Stimulated activated CD4-positive, alpha-beta T cell treated with anti-CD3 and anti-CD28 coated beads, TNF-alpha, amount 100 ng/mL, for 48 hours (primary cell): Measurements from ENCODE around the gene C3orf62.

Experiments
- DNase-seq, 3 donors: peaks; one replicate each; pipeline ENCODE4 v3.0.0-alpha.2; 2020; ENCODE audit warnings: low read depth in 3 of 3

C3orf62 gene

DNA sequence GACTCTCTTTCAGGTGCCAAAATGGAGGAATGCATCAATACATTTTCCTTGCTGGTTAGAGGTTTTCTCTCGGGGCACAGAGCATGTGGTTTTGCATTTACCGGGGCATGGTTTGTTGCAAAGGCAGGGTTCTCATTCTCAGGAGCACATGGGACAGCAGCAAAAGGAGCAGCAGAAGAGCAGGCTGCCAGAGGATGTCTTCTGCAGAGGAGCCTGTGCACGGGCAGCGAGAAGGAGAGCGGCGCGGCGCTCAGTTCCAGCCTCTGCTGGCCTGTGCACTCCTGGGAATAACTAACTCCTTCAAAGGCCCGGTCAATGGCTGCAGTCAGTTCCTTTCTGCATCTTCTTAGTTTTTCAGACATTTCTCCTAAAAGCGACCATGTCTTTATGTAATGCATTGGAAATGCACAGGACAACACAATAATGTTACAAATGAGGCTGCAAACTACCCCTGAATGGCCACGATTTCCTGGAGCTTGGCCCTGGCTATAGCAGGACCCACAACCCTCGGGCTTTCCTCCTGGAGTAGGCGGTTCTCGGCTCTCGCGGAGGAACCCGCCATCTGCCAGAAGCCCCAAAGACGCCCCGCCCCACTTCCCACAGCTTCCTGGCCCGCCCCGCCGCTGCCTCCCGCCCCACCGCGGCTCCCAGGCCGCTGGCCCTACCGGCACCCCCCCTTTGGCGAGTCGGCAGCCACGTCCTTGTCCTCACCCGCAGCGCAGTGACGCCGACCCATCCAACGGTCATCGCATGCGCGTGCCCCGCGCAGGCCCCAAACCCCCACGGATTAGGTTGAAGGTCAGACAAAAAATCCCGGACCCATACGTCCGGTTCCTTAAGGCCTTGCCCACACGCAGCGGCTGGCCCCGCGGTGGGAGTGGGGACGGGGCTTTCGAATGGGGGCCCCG is at the start of gene C3orf62:
Gene C3orf62 (minus strand): TSS at position 758 of the 908 bp plus-strand sequence. CDS start 360 bp downstream, at position 398.
- peak; percentile 60 to 82 (median 65) for DNase-seq

DNA sequence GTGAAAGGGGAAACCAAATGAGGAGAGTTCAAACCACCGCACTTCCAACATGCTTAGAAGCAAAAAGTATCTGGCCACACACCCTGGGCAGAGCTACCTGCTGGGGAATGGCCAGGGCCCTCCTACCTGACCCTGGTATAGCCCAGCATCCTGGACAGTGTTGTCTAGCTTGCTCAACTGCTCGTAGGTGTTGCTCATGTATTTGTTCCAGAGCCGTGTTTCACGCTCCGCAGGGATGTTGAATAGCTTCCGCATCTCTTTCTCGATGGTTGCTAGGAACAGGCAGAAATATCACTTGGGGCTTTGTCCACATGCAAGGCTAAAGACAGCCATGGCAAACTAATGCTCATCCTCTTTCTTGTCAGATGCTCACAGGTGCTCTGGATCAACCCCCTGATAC is 47.7 kb upstream of the C3orf62 start:
- DNase-seq = no peak

DNA sequence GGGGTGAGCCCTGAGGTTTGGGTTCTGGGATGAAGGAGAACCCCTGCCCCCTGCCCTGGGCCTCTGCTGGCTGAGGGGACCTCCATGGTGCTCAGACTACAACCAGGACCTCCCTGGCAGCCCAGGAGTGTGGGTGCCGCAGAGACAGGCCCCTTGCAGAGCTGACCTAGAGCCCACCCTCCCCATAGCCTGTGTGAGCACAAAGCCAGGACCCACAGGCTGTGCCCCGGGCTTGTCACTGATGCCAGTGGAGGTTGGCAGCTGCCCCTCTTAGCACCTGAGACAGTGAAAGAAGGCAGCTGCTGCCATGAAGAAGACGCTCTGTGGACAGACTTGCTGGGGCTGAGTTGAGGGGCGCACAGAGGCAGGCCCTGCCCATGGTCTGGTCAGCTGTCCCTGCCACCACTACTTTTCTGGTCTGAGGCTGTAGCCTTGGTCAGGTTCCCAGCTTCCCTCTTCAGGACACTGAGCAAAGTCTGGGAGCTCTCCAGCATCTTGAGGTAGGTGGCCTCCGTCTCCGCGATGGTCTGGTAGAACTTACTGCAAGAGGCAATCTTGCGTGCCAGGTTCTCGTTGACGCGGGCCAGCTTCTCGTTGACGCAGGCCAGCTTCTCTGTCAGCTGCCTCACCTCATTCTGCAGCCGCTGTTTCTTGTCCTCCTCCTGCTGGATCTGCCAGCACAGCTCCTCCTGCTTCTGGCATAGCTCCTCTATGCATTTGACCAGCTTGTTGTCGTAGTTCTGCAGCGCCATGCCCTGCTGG is 39.8 kb upstream of the C3orf62 start:
- no peak for DNase-seq

DNA sequence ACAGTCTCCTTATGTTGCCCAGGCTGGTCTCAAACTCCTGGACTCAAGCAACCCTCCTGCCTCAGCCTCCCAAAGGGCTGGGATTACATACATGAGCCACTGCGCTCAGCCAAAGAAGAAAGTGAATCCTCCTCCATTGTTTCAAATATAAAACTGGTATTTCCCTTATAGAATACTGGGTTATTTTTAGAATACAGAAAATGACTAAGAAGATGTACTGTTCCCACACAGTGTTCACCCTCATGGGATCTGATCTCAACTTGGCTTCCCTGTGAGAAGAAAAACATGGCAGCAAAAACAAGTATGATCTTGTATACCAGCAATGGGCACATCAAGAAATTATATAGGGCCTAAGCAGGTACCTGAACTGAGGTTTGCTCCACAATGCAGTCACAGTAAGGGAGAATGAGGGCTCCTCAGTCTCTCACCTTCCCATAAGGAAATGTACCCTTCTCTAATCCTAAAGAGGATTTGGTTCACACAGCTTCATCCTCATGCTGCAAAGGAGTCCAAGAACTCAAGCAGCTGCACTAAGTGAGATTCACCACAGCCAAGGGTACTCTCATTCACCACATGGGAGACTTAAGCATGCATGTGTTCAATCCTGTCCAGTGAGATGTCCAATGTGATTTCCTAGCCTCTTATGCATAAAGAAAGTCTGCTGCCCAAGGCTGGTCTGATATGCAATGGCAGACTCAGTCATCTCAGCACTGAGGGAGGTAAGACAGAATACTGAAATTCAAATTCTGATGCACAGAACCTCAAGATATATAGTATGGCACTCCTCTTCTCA is 37.1 kb upstream of the C3orf62 start:
- no peak for DNase-seq

DNA sequence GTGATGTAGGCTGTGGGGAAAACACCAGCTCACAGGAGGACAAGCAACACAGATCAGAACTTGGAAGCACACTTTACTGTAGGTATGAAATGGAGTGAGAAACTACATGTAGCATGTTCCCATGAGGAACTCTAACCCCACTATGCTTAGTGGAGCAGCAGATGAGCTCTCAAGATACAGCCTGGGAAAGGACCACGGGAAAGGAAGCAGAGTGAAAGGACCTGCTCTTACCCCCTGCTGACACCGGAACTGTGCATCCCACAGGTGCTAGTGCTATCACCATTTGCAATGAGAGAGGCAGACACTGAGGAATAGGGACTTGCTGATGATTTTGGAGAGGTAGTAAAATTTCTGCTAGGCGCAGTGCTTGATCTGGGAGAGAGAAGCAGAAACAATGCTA is 34.3 kb upstream of the C3orf62 start:
- no peak for DNase-seq

DNA sequence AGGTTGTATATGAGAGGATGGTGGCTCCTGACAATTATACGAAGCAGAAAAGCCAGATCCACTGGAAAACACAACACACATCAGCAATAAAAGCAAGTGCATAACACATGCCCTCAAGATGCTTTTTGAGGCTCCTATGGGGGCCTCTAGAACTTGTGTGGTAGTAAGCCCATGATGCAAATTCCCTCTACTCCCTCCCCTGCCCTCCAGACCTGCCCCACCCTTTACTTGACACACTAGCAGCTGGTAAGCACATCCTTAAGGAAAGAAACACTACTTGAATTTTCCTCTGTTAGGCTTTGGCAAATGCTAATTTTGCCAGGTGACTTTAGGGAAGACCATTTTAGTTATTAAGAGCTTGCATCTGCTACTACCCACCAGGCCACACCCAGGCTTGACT is 33.6 kb upstream of the C3orf62 start:
- DNase-seq = no peak

DNA sequence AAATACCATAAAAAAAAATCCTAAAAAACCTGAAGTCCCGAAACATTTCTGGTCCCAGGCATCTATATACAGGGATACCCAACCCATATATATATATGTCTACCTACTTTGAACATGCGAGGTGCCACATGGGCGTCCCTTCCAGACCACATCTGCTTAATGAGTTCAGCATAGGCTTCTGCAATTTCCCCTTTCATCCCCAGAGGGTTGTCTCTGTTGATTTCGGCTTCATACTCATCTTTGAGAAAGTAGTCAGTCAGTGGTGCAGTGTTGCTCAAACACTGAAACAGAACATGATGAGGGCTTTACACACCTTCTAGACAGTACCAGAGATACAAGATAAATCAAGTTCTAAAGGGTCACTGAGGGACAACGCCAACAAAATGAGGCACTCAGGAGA is 28.6 kb upstream of the C3orf62 start:
- no peak for DNase-seq

DNA sequence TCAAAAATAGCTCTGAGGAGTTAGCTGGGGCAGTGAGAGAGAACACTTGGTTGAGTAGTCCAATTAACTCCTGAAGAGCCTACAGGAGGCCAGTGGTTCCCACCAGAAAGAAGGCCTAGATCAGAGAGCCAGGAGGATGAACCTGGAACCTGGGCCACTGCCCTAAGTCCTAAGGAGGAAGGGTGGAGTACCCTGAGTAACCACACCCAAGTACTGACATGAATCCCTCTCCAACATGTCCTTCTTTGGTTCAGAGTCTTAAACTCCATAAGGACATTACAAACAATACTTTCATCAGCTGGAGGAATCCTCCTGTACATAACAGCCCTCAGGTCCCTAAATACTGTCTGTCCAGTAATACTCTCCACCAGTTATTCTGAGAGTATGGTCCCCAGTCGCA is 25.6 kb upstream of the C3orf62 start:
- DNase-seq = no peak

DNA sequence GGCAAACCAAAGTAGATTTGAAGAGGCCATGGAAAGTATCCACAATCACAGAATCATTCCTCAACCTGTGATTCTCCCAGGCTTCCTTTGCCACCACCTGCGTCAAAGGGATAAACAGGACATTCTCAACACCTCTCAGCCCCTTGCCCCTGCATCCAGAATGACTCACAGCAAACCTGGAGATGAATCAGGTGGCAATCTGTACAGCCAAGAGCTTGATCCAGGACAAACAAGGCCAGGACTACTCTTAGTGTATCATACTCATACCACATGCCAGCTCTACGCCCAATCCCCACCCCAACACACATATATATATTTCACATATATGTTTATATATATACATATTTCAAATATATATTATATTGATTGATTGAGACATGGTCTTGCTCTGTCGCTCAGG is 23.6 kb upstream of the C3orf62 start:
- DNase-seq = no peak

DNA sequence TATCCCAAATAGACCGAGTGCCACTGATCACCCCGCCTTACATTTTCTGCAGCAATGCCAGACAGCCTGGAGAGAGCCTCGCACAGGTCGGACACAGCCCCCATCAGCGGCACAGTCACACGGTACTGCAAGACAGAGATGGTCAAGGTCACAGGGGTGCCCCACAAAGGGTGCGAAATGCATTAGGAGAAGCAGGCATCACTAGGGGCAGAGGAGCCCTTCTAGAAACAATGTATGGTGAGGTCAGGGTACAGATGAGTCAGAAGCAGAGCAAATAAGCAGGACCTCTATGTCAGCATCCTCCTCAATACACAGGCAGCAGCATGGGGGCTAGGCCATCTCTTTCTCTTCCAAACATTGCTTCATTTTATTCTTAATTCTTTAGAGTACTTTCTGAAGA is 21.5 kb upstream of the C3orf62 start:
- DNase-seq = no peak

DNA sequence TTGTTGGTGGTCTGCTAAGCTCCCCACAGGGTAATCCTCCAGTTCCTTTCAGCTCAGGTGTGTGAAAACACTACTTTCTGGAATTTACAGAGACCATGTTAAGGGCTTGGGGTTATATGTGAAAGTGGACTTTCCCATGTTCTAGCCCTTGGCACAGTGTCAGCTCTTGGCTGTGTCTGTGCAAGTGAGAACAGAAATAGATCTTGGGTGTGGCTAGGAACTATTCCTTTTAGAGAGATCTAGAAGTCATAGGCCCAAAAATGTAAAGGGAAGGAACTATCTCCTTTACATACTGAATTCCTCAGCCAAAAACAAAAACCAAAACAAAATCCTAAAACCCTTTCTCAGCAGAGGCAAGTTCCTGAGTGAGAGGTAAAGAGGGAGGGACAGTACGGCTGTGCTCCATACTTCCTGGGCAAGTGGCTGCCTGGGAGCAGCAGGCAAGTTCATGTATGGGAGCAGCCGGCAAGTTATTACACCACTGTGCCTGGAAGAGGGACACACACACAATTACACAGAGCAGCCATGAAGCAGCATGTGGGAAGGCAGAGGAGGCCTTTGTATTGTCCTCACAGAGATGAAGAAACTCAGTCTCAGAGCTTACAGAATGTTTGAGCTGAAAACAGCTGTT is 19.9 kb upstream of the C3orf62 start:
- no peak for DNase-seq

DNA sequence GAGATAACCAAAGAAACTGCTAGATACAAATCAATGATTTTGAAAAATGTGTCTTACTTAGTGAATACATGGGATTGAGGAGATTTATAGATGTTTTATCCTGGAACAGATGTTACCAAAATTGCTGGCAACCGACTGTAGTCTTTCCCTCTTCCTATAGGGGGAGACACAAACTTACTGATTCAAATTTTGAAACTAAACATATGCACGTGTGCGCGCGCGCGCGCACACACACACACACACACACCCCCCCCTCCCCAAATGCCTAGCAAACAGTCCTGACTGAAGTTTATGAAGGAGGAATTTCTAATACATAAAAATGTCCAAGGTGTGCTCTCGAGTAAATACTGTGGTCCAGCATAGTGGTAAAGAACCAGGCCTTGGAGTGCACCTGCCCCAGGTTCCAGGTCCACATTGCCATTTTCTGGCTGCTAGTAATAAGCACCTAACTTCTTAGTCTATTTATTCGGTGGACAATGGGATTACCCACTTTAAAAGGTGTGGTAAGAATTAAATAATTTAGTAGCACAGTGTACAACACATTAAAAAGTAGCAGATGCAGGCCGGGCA is 18.5 kb upstream of the C3orf62 start:
- peak in 1 of 3 donors; percentile 9 for DNase-seq

DNA sequence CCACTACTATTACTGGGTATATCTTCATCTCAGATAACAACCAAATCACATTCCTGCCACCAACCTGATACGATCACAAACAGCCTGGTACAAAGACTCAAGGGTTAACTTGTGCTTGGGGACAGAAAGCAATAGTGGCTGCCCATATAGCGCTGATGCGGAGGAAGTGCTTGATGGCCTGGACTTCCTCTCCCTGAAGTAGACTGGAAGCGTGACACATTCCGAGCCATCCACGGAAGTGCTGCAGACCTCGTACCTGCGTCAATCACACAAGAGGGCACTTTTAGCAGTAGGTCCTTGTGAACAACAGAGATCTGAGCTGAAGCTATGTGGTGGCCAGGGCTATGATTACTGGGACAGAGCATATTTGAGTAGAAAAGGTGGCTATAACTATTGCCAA is 17.3 kb upstream of the C3orf62 start:
- no peak for DNase-seq

DNA sequence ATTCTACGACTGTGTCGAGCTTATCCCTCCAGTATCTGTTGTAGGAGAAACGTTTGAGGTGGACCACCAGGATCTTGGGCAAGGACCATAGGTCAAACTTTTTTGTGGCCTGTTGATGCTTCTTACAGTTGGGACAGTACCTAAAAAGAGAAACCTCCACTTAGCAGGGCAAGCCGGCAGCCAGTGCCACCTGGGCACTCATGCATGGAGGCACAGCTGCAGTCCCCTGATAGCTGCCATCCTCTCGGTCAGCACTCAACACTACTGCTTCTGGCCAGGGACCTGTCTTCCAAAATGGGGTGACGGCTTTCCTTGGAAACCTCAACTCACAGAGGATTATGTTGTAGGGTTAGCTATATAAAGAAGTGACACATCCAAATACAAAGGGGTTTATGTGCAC is 7.0 kb upstream of the C3orf62 start:
- no peak for DNase-seq

DNA sequence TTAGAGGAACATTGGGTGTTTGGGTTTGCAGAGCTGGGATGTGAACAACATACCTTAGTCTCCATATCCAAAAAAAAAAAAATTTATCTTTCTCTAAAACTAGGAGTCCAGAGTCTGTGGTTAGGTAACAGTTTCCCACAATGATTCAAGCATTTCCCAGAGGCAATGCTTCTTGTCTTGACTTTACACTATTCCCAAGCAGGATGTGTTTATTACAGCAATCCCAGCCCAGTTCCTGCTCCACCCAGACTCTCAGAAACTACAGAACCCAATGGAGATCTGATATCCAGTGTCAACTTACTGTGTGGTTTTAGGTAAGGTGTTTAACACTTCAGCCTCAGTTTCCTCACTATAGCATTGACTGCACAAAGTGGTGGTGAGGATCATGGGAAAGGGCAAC is 2.3 kb upstream of the C3orf62 start:
- DNase-seq = no peak

DNA sequence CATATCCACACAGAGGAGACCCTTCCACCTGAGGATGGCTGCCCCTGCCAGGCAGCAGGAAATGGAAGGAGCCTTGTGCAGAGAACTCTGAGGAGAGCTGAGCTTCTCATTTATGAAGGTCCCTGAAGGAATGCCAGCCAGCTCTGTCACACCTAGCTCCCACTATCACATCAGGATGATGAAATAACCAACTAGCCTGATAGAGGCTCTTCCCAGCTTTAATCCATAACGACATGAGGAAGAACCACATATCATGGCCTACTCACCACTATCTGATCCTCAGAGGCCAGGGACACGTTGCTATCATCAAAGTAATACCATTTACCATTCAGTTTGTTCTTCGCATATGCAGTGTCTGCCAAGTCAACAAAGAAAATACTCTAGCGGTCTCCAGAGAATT is 1.5 kb upstream of the C3orf62 start:
- DNase-seq = no peak

DNA sequence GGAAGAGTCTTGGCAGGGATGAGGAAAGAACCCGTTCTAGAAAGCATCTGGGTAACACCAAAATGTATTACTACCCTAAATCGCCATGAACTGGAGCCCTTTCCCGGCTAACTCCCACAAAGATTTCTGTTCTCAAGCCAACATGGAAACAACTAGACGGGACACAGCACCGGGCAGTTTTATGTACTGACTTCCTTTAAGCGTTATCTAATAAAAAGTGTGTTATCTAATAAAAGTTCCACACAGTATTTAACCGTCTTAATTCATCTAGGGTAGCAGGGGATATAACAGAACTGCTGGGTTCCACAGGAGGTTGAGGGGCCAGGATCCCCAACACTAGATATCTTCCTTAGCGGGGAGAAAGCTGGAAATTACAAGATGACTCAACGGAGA is 347 bp upstream of the C3orf62 start:
- DNase-seq = no peak

DNA sequence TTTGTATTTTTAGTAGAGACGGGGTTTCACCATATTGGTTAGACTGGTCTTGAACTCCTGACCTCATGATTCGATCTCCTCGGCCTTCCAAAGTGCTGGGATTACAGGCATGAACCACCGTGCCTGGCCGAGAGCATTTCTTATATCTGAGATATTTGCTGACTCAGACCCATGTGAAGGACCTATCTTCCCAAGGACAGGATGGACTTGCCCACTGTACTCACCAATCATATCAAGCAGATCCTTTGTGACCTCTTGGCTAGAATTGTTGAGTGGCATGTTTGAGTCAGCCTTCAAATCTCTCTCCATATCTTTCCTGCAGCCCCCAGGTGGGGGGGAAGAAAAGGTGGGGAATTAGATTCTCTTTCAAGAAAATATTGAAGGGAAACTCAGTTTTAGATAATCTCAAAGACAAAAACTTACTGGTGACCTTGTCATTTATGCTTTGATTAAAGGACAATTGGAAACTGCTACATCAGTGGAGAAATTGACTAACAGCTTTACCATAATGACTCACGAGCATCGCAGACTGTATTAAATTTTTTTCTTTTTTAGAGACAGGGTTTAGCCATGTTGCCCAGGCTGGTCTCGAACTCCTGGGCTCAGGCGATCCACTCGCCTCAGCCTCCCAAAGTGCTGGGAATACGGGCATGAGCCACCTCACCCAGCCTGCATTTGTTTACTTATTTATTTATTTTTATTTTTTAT is 3.1 kb downstream of the C3orf62 start:
- no peak for DNase-seq

DNA sequence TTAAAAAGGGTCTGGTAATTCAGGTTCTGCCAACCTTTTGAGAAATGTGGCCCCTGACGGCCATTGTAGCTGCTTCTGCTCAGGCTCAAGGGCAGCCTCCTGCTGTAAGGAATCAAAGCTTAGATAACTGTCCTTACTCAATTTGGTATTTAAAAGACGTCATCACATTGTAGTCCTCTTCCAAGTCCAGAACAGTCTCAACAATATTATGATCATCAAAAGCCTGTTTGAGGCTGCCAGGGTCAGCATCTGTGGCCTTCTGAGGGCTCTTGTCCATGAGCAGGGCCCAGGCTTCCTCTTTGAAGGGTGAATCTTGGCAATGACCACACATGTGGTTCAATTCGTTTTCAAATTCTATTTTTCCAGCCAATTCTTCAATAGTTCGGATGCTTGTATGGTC is 6.0 kb downstream of the C3orf62 start:
- no peak for DNase-seq

DNA sequence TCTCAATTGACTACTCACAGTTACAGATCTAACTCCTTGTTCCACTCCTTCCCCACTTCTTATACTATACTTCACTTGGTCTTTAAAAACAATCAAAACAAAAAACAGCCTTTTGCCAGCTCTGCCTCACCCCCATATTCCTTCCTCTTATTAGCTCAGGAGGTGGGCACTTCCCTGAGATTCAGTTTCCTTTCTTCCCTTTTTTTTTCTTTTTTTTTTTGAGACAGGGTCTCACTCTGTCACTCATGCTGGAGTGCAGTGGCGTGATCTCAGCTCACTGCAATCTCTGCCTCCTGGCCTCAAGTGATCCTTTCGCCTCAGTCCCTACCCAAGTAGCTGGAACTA is 6.9 kb downstream of the C3orf62 start:
- no peak for DNase-seq
